Left ventricle myocardium inferior (tissue), 1 donor: ENCODE measurements around the gene SALL2. TPM values are rescaled to one million over a fixed set of nuclear protein-coding genes. Genes with fewer than 3 reads are reported as not detected.

Experiments
- DNase-seq: peaks from one replicate; pipeline ENCODE4 v3.0.0-alpha.2; 2020
- H3K27ac ChIP-seq: fragments of 200-600 bp; replicated peaks from 2 replicates; pipeline ENCODE4 v1.8.0; 2021
- H3K27me3 ChIP-seq: fragments of 200-600 bp; 2 replicates; pipeline ENCODE4 v1.8.0; 2021; ENCODE audit warnings: low read depth
- H3K36me3 ChIP-seq: fragments of 200-600 bp; 2 replicates; pipeline ENCODE4 v1.8.0; 2021
- H3K4me1 ChIP-seq: fragments of 200-600 bp; 2 replicates; pipeline ENCODE4 v1.8.0; 2021
- H3K4me3 ChIP-seq: fragments of 200-600 bp; 2 replicates; pipeline ENCODE4 v1.8.0; 2021; ENCODE audit warnings: mild to moderate bottlenecking, moderate library complexity
- H3K9me3 ChIP-seq: fragments of 200-600 bp; replicated peaks from 2 replicates; pipeline ENCODE4 v1.8.0; 2021
- CTCF ChIP-seq: fragments of 200-600 bp; IDR thresholded peaks from 2 replicates; pipeline ENCODE4 v1.8.0; 2021; ENCODE audit warnings: antibody characterized with exemption, mild to moderate bottlenecking, borderline replicate concordance
- intact Hi-C: fragments of 100-400 bp; cut with micrococcal nuclease; formaldehyde crosslinking; loops from one replicate; pipeline ENCODE4 v1.11.0; 2022
- total RNA-seq: library from RNA; stranded (reverse); fragmentation: NEBNext Ultra II Directional; extraction: Animal tissue kit (Norgen Biotek cat#: 25700); gene quantifications from one replicate; pipeline ENCODE4 v1.2.1, GENCODE V29; 2021
- donor health status: DM: no; HTN: yes; CAD: no; lungs with severe emphysema.

SALL2 gene
- total RNA-seq, 1 donor from 2014 or later: 3.4 TPM

GRCh38 chr14:21494902-21495762, 31.0 kb downstream of the SALL2 start:
- DNase-seq: no peak
- no peak overlapping the region for H3K27ac ChIP-seq
- TF ChIP-seq CTCF: no peak
- H3K36me3 ChIP-seq: peaks cover 98% of the 10 kb centered on the region
- intact Hi-C loops: no loop called here
- H3K4me3 ChIP-seq: no peak overlapping the region
- no peaks in the 10 kb centered on the region for H3K9me3 ChIP-seq
- H3K27me3 ChIP-seq: no peaks in the 10 kb centered on the region
- H3K4me1 ChIP-seq: no peaks in the 10 kb centered on the region

- no peak overlapping the region for H3K27ac ChIP-seq
- H3K4me1 ChIP-seq: no peaks in the 10 kb centered on the region
- no peaks in the 10 kb centered on the region for H3K9me3 ChIP-seq
- intact Hi-C loops: no loop called here
- H3K4me3 ChIP-seq: no peak overlapping the region
- no peaks in the 10 kb centered on the region for H3K27me3 ChIP-seq
- no peak for DNase-seq
- peaks cover 56% of the 10 kb centered on the region for H3K36me3 ChIP-seq
- TF ChIP-seq CTCF: no peak
Measured at GRCh38 chr14:21486640-21487087, 39.5 kb downstream of the SALL2 start.

GRCh38 chr14:21476925-21477681, 49.0 kb downstream of the SALL2 start, which contains the start of the genes RAB2B and TOX4:
Gene RAB2B, minus strand, starts transcription at chr14:21476959. Its CDS starts 87 bp downstream, at chr14:21476872.
Gene TOX4, plus strand, starts transcription at chr14:21477195. Its CDS starts 84 bp downstream, at chr14:21477279.
- H3K9me3 ChIP-seq: no peaks in the 10 kb centered on the region
- DNase-seq: peak; percentile 94
- peaks cover 31% of the 10 kb centered on the region for H3K36me3 ChIP-seq
- peaks cover 36% of the 10 kb centered on the region for H3K4me1 ChIP-seq
- peak within 1 kb of the TSS; percentile 94 for H3K4me3 ChIP-seq
- intact Hi-C loops: no loop called here
- TF ChIP-seq CTCF: peak; percentile 96
- peak within 1 kb of the TSS; percentile 91 for H3K27ac ChIP-seq
- H3K27me3 ChIP-seq: no peaks in the 10 kb centered on the region

- peak overlapping the region; percentile 91 for H3K27ac ChIP-seq
- H3K9me3 ChIP-seq: no peaks in the 10 kb centered on the region
- H3K27me3 ChIP-seq: no peaks in the 10 kb centered on the region
- TF ChIP-seq CTCF: no peak
- intact Hi-C loops: no loop called here
- H3K4me3 ChIP-seq: peak overlapping the region; percentile 94
- H3K36me3 ChIP-seq: peaks cover 31% of the 10 kb centered on the region
- DNase-seq: peak; percentile 88
- peaks cover 36% of the 10 kb centered on the region for H3K4me1 ChIP-seq
Measured at GRCh38 chr14:21476523-21476924, 49.6 kb downstream of the SALL2 start.

GRCh38 chr14:21475767-21476522, 50.2 kb downstream of the SALL2 start:
- no peak for DNase-seq
- no peak for TF ChIP-seq CTCF
- H3K9me3 ChIP-seq: no peaks in the 10 kb centered on the region
- H3K27me3 ChIP-seq: no peaks in the 10 kb centered on the region
- peaks cover 36% of the 10 kb centered on the region for H3K4me1 ChIP-seq
- H3K36me3 ChIP-seq: peaks cover 31% of the 10 kb centered on the region
- intact Hi-C loops: no loop called here
- H3K27ac ChIP-seq: peak overlapping the region; percentile 91
- H3K4me3 ChIP-seq: peak overlapping the region; percentile 94
